B cell (primary cell): ENCODE measurements around the gene LRRC26. TPM values are rescaled to one million over a fixed set of nuclear protein-coding genes. Genes with fewer than 3 reads are reported as not detected.

Experiments
- ATAC-seq: fragments of 200-7000 bp; cut with Tn5 transposase; one replicate; pipeline ENCODE4 v1.10.0; 2021; ENCODE audit warnings: low read depth, mild to moderate bottlenecking, moderate number of reproducible peaks, moderate library complexity
- CTCF ChIA-PET: fragments of 350-600 bp; sonication (Branson Sonifier 250); formaldehyde crosslinking; loops from one replicate; lab custom pipeline; 2021; ENCODE audit warnings: antibody characterized with exemption, inconsistent platforms; lab: Charles Lee
- POLR2A ChIA-PET: fragments of 350-600 bp; sonication (Branson Sonifier 250); formaldehyde crosslinking; loops from one replicate; lab custom pipeline; 2021; ENCODE audit warnings: antibody characterized with exemption; lab: Charles Lee
- DNase-seq: peaks from one replicate; pipeline ENCODE4 v3.0.0; 2013
- H2AFZ ChIP-seq: 2 replicates; pipeline ENCODE4 v1.6.1; 2012; ENCODE audit warnings: mild to moderate bottlenecking, low read depth, low read length; ENCODE audit not compliant: insufficient read depth, poor library complexity, severe bottlenecking
- H3K27ac ChIP-seq, 2 donors: 1 replicate in 1 of 2; 2 replicates in 1 of 2; pipeline ENCODE4 v1.5.1; 2012 to 2013; ENCODE audit warnings: low read length in 2 of 2, mild to moderate bottlenecking in 2 of 2, moderate library complexity in 1 of 2
- H3K27me3 ChIP-seq, 4 experiments: fragments of 200-600 bp in 1 of 4; sonication (generic) in 1 of 4; replicated peaks in 1 of 4; 1 replicate in 2 of 4; 2 replicates in 2 of 4; pipeline versions ENCODE4 v1.6.1 to v1.7.0; 2013 to 2016; ENCODE audit warnings: low read length in 3 of 4, mild to moderate bottlenecking in 2 of 4, mixed read lengths in 1 of 4, moderate library complexity in 1 of 4; ENCODE audit not compliant: insufficient read depth in 4 of 4, control insufficient read depth in 3 of 4; ENCODE audit errors: control extremely low read depth in 1 of 4
- H3K36me3 ChIP-seq, 2 experiments: replicated peaks in 1 of 2; 1 replicate in 1 of 2; 2 replicates in 1 of 2; pipeline versions ENCODE4 v1.6.1 to v1.7.1; 2013; ENCODE audit warnings: low read length in 1 of 2; ENCODE audit not compliant: insufficient read depth in 2 of 2, control insufficient read depth in 1 of 2; ENCODE audit errors: control extremely low read depth in 1 of 2, extremely low read depth in 1 of 2
- H3K4me1 ChIP-seq, 2 donors: fragments of 200-600 bp in 1 of 2; sonication (generic) in 1 of 2; 1 replicate in 1 of 2; 2 replicates in 1 of 2; pipeline versions ENCODE4 v1.5.1 to v1.6.1; 2013 to 2017; ENCODE audit warnings: low read length in 2 of 2; ENCODE audit not compliant: control insufficient read depth in 2 of 2, insufficient read depth in 2 of 2
- H3K4me2 ChIP-seq: replicated peaks from 2 replicates; pipeline ENCODE3; 2012; ENCODE audit warnings: mild to moderate bottlenecking, low read depth, low read length; ENCODE audit not compliant: poor library complexity, severe bottlenecking
- H3K4me3 ChIP-seq, 5 experiments: fragments of 200-600 bp in 1 of 5; sonication (generic) in 1 of 5; 1 replicate in 3 of 5; 2 replicates in 2 of 5; pipeline versions ENCODE4 v1.5.1 to v1.7.0; 2011 to 2016; ENCODE audit warnings: low read length in 4 of 5, mild to moderate bottlenecking in 4 of 5, low read depth in 2 of 5, control low read depth in 1 of 5, moderate library complexity in 1 of 5; ENCODE audit not compliant: insufficient read depth in 1 of 5; ENCODE audit errors: control extremely low read depth in 1 of 5, extremely low read depth in 1 of 5
- H3K79me2 ChIP-seq: fragments of 200-600 bp; sonication (generic); one replicate; pipeline ENCODE4 v1.6.0; 2016; ENCODE audit warnings: low read length; ENCODE audit not compliant: control insufficient read depth, insufficient read depth
- H3K9ac ChIP-seq: fragments of 200-600 bp; sonication (generic); 2 replicates; pipeline ENCODE4 v1.6.1; 2017; ENCODE audit warnings: mild to moderate bottlenecking, low read length, moderate library complexity
- H3K9me3 ChIP-seq, 3 donors: one replicate each; pipeline versions ENCODE4 v1.6.1 to v1.7.1; 2013; ENCODE audit warnings: low read length in 2 of 3; ENCODE audit not compliant: control insufficient read depth in 2 of 3, insufficient read depth in 1 of 3; ENCODE audit errors: control extremely low read depth in 1 of 3
- H4K20me1 ChIP-seq: 2 replicates; pipeline ENCODE4 v1.6.0; 2012; ENCODE audit warnings: mild to moderate bottlenecking, low read length; ENCODE audit not compliant: insufficient read depth, control insufficient read depth, poor library complexity, severe bottlenecking
- H3K27ac Mint-ChIP-seq: one replicate; pipeline ENCODE4 v1.8.0; 2021; ENCODE audit warnings: mixed read lengths
- H3K27me3 Mint-ChIP-seq: one replicate; pipeline ENCODE4 v1.8.0; 2021; ENCODE audit warnings: mixed read lengths
- H3K4me1 Mint-ChIP-seq: one replicate; pipeline ENCODE4 v1.8.0; 2021; ENCODE audit warnings: mixed read lengths
- H3K4me3 Mint-ChIP-seq: one replicate; pipeline ENCODE4 v1.8.0; 2021; ENCODE audit warnings: mixed read lengths
- H3K9me3 Mint-ChIP-seq: one replicate; pipeline ENCODE4 v1.8.0; 2022; ENCODE audit warnings: mixed read lengths; ENCODE audit not compliant: insufficient read depth
- EZH2 ChIP-seq: IDR thresholded peaks from 2 replicates; pipeline ENCODE4 v1.6.1; 2012; ENCODE audit warnings: borderline replicate concordance, low read depth, mild to moderate bottlenecking, moderate library complexity, low read length; ENCODE audit not compliant: insufficient read depth, poor library complexity, severe bottlenecking
- WGBS: methylation state at CpG from one replicate; pipeline ENCODE4 v1.1.5; 2013; ENCODE audit warnings: missing lambda C conversion rate; ENCODE audit not compliant: insufficient coverage; 5-methylcytosine and 5-hydroxymethylcytosine counted together
- intact Hi-C: fragments of 100-400 bp; cut with micrococcal nuclease; formaldehyde crosslinking; loops from one replicate; pipeline ENCODE4 v1.10.0; 2022
- polyA plus RNA-seq: library from polyadenylated mRNA; depleted of rRNA; stranded (reverse); fragments of >200 nt; gene quantifications from 2 replicates; pipeline ENCODE4 v1.2.3, GENCODE V29; 2012
- total RNA-seq, 2 donors: library from RNA; stranded (reverse); fragments of 120-200 nt in 1 of 2; gene quantifications; 1 replicate in 1 of 2; 2 replicates in 1 of 2; pipeline versions ENCODE4 v1.2.3 to v1.2.4, GENCODE V29; 2013 to 2022
- TF ChIP-seq, protein P1 (sequence below): fragments of 200-600 bp; IDR thresholded peaks from one replicate; pipeline ENCODE4 v1.8.0; 2022; ENCODE audit warnings: antibody characterized with exemption, mild to moderate bottlenecking

Gene LRRC26
- total and polyA plus RNA-seq, 2 donors (not counting 1 experiment from before 2014, with no cell fraction given), result not detected

- peaks cover 9% of the 10 kb centered on the region for H3K27me3 Mint-ChIP-seq
- CTCF ChIA-PET, result no interaction called here
Measured at GRCh38 chr9:137171149-137171900, 1.5 kb upstream of the LRRC26 start.

More at GRCh38 chr9:137171149-137171900, 1.5 kb upstream of the LRRC26 start:
- Histone ChIP-seq H3K27ac (no peak overlapping the region), H4K20me1 (no peaks in the 10 kb centered on the region), H3K79me2 (no peaks in the 10 kb centered on the region), H3K4me1 (peaks cover 15 to 40% of the 10 kb centered on the region in 2 donors), H3K27me3 (peaks cover 0 to 56% (median 24%) of the 10 kb centered on the region in 4 experiments), H2AFZ (no peak overlapping the region), H3K9me3 (peaks cover 0 to 17% (median 0%) of the 10 kb centered on the region in 3 donors), H3K36me3 (no peaks in the 10 kb centered on the region), H3K4me2 (no peak overlapping the region), H3K9ac (no peak overlapping the region), H3K4me3 (no peak overlapping the region)
- Mint-ChIP-seq H3K4me1 (peaks cover 13% of the 10 kb centered on the region), H3K9me3 (no peaks in the 10 kb centered on the region), H3K27ac (no peak overlapping the region), H3K4me3 (no peak overlapping the region)
- ATAC-seq, result no peak
- DNase-seq, result no peak
- intact Hi-C loops, result no loop called here
- TF ChIP-seq EZH2, result no peak
- TF ChIP-seq, protein P1, sequence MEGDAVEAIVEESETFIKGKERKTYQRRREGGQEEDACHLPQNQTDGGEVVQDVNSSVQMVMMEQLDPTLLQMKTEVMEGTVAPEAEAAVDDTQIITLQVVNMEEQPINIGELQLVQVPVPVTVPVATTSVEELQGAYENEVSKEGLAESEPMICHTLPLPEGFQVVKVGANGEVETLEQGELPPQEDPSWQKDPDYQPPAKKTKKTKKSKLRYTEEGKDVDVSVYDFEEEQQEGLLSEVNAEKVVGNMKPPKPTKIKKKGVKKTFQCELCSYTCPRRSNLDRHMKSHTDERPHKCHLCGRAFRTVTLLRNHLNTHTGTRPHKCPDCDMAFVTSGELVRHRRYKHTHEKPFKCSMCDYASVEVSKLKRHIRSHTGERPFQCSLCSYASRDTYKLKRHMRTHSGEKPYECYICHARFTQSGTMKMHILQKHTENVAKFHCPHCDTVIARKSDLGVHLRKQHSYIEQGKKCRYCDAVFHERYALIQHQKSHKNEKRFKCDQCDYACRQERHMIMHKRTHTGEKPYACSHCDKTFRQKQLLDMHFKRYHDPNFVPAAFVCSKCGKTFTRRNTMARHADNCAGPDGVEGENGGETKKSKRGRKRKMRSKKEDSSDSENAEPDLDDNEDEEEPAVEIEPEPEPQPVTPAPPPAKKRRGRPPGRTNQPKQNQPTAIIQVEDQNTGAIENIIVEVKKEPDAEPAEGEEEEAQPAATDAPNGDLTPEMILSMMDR, result no peak
- POLR2A ChIA-PET, result no interaction called here
- WGBS, result 74% methylated on average over 22 of the region's 22 CpGs
